RPMI8226 (cell line): ENCODE data around the gene DAAM1.
A peak's percentile ranks its signal among the peaks of the same experiment; 100 is the strongest.

ENCODE experiments used
- DNase-seq: peaks from one replicate; pipeline ENCODE4 v3.0.0-alpha.2; 2015

Gene DAAM1

DNA sequence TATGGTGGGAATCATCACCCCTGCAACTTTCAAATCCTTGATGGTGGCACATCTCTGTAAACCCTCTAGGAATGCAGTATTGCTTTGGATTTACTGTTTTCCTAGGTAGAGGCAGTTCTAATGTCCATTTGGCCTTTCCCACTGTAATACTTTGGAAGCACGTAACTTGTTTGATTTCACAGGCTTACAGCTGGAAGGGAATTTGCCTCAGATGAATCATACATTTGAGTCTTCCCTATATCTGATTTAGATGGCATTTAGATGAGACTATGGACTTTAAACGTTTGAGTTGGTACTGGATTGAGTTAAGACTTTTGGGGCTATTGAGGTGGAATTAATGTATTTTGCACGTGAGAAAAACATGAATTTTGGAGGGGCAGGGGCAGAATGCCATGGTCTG, 35.9 kb downstream of the DAAM1 start:
- DNase-seq = no peak

DNA sequence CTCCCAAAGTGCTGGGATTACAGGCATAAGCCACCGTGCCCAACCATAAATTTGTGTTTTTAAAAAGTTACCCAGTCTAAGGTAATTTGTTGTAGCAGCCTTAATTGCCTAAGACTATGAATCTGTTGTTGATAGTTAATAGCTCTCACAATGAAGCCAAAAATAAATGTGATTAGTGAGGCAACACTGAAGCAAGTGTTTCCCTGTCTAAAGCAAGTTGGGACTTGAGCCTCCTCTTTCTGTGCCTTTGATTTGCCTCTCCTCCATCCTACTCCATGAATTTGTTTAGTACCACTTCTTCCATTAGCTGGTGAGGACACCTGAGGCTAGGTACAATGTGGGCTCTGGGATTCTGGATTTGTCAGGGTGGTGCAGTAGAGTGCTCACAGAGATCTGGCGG, 36.8 kb downstream of the DAAM1 start:
- DNase-seq = no peak

DNA sequence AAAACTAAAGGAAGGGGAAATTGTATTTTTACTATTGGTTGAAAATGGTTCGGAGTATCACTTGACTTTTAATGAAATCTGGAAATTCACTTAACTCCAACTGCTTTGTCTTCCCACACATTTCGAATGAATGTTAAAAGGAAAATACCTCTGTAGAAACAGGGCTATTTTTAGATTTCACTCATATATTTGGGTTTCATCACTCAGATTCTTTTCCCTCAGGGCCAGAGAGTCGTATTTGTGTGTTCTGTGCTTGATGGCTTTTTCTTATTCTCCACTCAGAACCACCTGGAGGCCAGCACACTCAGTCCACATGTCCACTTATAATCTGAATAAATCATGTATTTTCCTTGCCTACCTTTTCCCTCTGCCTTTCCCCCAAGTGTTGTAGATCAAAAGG, 40.0 kb downstream of the DAAM1 start:
- no peak for DNase-seq

DNA sequence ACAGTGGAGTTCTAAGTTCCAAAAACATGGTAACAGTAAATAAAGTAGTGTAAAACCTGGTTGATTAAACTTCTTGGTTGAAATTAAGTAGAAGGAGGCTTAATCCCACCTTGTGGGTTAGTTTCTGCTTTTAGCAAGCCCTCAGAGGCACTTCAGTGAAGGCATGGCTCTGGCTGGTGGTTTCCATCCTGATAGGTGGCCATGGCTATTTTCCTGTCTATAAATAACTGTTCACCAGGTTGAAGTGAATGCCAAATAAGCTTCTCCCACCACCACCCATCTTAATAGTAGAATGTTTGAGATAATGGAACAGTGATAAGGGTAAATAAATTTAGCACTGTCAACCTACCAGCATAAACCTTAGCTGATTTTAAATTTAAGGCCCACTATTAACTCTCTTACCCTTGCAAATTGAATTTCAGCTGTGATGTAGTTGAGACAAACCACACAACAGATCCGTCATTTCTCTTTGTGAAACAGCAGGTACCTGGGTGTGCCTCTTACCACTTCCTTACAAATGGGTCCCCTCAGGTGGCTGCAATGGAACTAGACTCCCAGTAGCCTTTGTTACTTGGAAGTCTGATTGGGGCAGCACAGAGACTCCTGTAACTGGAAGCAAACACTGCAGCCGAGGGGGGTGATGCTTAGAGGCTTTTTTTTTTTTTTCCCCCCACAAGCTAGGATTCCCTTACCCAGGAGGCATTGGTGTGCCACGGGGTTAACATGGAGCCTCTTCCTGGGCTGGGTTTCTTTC, 41.4 kb downstream of the DAAM1 start:
- no peak for DNase-seq

DNA sequence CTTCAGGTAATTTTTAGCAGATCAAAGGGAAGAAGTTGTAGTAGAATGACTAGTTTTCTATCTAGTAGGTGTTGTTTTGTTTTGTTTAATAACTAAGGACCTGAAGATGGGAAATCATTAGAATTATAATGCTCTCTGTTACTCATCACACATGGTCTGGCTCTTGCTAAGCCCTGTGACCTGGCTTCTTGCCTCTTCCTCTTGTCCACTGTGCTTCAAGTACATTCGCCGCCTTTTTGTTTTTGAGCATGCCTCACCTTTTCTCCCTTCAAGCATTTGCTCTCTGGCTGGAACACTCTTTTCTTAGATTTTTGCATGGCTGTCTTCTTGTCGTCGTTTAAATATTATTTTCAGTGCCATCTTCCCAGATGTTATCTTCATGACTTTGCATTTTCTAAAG, 47.7 kb downstream of the DAAM1 start:
- no peak for DNase-seq

DNA sequence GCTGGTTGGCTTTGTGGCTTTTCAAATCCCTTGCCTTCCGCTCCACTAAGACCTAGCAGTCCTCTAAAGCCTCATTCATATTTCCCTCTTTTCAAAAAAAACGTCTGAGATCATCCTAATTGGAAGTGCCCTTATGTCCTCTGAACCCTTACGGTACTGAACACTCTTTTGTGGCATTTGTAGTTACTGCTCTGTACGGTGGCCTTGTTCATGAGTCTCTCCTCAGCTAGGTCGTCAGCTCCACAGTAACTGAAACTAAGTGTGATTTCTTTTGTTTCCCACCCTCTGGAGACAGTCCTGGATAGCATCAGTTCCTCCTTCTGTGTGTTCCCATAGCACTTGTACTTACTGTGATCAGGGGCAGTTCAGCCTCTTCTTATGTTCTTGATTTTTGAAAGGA, 49.7 kb downstream of the DAAM1 start:
- DNase-seq = no peak

DNA sequence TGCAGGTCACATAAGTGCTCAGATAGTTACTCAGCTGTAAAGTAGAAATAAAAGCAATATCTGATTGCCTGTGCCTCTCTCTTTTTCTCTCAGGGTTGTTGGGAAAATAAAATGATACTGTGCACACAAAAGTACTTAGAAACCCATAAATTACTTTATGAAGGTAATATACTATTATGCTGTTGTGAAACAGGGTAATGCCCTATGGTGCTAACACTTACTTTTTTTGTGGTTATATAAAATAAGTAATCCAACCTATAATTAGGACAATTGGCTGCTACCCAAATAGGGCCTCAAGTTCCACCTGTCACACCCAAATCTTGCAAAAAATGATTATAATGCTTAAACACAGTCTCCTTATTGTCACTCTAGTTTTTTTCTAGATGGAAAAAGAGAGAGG, 50.6 kb downstream of the DAAM1 start:
- DNase-seq = no peak

DNA sequence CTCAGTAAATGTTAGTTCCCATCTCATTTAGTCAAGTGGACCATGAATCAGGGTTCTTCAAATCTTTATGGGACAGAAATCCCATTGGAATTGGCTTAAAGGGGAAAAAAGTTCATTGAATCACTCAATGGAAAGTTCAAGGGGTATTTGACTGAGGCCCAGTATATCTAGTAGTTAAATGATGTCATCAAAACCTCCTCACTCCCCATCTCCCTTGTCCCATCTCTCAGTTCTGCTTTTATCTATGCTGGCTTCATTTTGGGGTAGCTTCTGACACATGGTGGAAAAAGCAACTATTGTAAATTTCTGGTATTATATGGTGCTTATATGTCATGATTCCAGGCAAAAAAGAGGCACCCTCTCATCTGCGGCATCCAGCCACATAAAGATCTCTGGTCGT, 51.9 kb downstream of the DAAM1 start:
- DNase-seq = no peak

DNA sequence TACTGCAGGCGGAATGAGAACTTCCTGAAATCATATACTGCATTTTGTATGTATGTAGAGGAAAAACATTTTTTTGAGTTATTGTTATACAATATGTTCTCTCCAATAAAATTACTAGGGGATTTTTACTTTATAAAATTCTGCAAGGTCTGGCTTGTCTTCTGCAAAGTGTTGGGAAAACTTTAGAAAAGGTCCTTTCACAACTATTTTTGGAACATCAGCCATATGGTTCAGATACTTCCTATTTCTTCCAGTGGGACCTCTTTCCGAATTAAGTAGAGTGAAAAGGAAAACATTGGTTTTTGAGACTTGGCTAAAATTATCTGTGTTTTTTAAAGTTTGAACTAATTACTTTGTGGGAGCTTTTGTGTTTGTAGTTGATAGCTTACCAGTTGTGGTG, 52.7 kb downstream of the DAAM1 start:
- DNase-seq = no peak

DNA sequence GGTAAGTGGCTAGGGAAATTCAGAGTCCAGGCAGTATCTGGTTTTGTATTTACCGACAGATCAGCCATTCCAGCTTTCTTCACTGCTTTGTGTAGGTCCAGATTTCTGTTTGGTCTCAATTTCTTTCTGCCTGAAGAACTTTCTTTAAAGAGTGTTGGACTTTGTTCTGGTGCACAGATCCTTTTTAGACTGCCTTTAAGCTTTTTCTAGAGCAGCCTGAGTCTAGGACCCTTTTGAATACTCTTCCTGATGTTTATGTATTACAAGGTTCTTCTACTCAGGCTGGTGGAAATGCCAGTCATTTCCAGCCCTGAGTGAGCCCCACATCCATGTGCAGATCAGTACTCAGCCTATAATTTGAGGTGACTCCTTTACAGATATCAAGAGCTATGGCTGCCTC, 54.7 kb downstream of the DAAM1 start:
- no peak for DNase-seq

DNA sequence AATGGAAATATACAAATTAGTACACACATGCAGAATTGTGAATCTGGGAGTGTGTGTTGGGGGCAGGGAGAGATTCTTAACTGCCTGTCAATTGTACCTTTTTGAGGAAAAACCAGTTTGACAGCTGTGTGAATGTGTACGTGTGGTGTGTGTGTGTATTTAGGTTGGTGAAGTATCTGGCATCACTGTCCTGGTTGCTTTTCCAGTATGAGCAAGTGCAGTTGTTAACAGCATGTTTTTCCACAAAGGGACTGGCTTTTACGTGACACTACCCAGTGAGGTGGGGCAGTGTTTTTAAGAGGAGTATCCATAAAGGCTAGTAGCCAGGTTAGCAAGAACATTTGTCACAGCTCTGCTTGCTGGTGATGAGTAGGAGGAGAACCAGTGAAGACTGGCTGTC, 56.1 kb downstream of the DAAM1 start:
- DNase-seq = no peak

DNA sequence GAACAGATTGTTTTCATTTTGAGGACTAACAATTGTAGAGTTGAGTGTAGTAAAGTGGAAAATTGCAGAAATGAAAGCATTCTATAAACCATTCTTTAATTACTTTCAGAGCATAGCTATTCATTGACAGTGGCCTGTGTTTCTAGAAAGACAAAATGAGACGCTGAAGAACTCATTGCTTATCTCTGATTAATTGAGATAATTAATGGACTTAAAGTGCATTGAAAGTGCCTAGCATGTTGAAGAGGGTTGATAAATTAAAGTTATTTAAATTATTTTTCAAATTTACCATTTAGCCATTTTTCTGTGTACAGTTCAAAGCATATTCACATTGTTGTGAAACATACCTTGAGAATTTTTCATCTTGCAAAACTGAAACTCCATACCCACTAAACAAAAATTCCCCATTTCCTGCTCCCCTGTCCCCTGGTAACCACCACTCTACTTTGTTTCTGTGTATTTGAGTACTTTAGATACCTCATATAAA, 57.4 kb downstream of the DAAM1 start:
- DNase-seq = no peak

DNA sequence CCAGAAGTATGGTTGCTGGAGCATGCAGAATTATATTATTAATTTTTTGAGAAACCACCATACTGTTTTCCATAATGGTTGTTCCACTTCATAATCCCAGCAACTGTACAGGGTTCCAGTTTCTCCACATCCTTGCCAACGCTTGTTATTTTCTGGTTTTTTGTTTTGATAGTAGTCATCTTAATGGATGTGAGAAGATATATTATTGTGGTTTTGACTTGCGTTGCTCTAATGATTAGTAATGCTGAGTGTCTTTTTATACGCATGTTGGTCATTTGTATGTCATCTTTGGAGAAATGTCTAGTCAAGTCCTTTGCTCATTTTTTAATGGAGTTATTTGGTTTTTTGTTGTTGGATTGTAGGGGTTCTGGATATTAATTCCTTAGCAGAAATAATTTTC, 58.1 kb downstream of the DAAM1 start:
- DNase-seq = no peak

DNA sequence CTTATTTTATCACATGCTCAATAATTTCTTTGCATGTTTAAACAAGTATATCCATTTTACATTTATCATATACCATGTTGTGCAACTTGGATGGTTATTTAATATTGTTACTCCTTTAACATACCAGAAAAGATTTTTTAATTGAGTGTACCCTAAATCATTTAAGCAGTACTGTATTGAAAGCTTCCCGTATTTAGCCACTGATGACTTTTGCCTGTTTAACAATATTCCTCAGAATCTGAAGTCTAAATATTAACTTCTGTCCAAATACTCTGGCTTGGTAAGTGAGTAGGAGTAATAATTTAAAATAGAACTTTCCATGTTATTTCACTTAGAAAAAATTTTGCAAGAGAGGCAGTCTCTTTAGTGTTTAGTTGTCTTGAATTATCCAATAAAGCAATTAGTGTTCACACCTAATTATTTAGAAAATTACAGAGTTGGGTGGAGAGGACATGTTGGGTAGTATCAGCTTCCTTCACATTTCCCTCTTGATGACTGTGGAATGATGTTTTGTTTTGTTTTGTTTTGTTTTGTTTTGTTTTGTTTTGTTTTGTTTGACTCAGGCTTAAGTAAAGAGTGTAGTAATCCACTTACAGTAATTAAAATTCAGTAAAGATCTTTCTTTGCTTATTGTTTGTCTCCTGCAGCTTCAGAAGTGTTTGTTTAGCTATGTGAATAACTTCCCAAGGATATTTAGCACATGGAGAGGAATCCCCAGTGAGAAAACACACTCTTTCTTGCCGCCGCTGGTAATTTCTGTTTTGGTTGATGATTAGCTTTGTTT, 59.5 kb downstream of the DAAM1 start:
- no peak for DNase-seq

DNA sequence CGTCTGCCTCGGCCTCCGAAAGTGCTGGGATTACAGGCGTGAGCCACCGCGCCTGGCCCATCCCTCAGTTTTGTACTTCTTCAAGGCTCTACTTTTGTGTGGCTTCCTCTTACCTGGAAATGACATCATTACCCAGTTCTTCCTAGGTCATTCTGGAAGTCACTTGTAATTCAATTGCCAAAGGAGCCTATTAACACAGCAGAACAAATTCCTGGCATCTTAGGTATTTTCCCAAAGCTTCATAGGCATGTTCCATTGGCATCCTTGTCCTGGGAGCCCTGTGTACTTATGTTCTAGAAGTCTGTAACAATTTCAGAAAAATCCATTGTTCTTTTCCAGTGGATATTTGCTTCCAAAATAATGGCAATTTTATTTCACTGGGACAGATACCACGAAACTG, 60.6 kb downstream of the DAAM1 start:
- no peak for DNase-seq

DNA sequence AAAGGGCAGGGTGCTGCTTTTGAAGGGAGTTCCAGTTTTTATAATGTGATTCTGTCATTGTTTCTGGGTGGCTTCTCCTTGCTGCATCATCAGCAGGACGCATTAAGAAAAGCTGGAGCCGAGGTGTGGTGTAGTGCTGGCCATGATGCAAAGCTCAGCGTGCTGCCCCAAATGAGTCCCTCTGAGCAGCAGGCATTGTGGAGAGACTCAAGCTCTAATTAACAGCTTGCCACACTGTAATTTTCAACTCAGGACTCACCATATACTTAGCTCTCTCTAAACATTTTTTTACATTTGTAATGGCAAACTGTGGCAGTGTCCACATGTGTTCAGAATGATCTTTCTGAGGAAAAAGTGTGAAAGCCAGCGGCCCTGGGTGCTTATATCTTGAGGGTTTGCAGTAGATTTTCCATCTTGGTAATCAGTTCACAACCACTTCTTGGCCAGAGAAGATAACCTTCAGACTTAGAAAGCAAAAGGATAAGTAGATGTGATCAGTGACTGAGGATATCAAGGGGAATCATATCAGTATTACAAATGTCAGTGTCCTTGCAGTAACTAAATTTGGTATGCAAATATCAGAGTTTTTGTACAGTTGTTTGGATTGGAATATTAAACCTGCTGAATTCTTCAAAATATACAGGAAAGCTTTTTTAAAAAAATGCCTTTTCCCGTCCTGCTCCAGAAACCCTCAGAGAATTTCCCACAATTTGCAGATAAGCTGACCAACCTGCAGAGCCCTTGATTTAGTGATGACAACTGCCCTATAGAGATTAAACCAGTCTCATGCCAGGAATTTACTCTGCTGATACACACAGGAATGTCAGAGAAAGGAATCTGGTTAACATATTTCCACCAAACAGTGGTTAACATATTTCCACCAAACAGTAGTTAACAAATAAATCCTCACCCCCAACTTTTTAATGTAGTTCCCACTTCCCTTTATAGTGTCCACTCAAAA, 63.6 kb downstream of the DAAM1 start:
- DNase-seq = no peak

DNA sequence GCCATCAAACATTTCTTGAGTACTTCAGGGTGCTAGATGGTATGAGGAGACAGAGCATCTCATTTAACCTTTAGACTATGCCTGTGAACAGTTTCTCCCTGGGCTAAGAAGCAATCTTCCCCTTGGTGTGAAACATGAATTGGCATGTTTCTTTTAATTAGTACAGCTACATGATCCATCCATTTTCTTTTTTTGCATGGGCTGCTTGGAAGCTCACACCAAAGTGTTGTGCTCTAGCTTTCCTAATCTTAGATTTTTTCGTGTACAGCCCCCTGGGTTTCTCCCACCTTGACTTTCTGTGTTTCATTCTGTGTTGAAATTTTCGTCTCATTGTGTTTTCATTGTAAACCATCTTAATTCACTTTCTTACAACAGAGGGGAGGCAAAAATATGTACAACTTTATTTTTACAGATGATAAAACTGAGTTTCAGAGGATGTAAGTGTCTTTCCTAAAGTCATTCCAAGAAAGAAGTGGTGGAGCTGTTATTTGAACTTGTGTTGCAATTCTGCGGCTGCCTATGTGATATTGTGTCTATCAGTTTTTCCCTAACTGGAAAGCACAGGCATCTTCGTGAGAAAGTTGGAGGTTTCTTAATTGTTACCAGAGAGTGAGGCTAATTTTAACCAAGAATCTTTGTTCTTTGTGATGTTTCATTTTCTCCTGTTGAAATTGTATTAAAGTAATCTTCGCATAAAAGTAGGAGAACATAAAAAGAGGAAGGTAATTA, 64.5 kb downstream of the DAAM1 start:
- no peak for DNase-seq

DNA sequence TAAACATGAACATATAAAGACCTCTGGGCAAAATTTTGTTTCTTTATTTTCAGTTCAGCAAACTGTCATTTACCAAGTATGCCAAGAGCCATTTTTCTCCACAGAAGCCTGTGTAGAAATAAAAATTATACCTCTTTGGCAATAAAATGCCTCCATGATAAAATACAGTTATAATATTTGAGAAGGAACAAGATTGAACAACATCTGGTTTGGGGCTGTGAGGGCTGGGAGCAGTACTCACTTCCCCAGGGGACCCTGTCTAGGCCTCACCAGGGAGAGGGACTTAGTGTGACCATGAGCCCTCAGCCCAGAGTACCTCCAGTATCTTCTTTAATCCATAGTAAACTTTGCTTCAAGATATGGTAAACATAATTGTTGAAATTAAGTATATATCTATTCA, 65.1 kb downstream of the DAAM1 start:
- DNase-seq = no peak

DNA sequence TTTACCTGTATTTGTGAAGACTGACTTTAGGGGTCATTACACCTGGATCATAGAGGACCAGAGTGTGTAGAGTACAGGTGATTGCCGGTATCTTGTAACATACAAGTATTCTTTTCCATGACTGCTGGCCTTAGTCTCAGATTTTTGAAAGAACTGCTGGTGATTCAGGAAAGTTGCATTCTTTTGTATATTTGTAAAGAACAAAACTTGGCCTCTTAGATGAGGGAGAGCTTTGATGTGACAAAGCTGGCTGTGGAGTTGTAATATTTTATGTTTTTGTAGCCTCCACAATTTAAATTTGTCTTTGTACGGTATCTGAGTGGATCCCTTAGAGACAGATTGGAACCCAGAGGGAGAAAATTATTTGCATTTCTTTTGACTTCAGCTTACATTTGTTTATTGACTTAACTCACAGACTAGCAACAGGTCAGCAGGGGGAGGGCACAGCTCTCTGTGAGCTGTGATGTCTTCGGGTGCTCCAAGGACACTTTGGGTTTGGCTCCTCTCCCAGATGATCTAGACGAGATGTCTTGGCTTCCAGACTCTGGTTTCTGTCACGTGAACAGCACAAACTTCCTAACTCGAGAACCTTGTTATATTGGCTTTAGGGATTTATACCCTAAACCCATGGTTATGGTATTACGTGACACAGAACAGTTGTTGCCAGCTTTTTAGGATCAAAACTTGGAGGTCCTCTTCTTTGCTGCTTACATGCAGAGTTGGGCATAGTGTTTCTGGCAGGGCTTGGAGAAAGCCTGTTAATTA, 65.9 kb downstream of the DAAM1 start:
- DNase-seq = peak; percentile 36

DNA sequence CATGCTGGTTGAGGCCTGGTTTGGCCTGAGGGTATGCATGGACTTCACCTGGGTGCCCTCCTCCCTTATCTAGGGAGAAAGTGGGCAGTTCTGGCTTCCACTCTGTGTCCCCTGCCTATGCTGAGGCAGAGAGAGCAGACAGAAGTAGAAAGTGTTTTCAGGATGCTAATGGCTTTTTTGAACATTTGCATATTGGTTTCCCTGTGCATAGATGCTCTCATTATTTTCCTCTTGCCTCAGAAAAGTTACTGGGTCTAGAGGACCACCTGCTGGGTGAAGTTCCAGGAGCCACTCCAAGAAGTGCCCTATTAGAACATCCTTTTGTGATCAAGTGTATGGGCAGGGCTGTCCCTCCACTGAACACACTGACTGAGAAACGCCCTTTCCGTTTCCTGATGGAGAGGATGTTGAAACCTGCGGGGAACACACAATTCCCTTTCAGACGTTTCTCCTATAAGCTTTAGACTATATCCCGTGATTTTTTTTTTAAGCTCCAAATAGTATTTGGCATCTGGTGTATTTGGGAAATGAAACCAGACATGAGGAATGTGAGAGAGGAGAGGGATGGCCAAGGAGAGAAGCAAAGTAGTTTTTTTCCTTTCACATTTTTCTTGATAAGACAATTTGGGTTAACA, 66.6 kb downstream of the DAAM1 start:
- DNase-seq = no peak

DNA sequence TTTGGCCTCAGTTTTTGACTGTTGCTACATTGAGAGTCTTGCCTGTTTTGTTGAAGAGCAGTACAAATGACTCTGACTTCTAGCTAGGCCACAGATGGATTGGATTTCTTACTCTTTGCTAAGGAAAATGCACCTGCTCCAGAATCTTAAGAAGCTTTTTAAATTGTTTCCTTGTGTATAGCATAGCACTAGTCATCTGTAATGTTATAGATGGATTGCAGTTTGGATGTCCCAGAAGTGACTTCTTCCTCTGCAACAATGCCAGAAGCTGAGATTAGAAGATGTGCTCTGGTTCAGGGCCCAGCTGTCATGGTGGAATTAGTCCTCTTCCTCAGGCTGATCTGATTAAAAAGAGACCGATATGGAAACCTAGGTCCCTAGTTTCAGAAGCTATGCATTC, 67.9 kb downstream of the DAAM1 start:
- DNase-seq = no peak
